MCF 10A (cell line): Measurements from ENCODE around the gene BHLHA15. TPM values are rescaled to one million over a fixed set of nuclear protein-coding genes. Genes with fewer than 3 reads are reported as not detected.

Experiments used
- BruUV-seq: library from RNA; stranded (reverse); fragments of 400-500 nt; replicated peaks from 2 replicates; lab custom pipeline; 2021; lab: Mats Ljungman, UMichigan
- CTCF ChIA-PET: fragments of 300-600 bp; sonication (Branson Sonifier 250); formaldehyde crosslinking; extraction: SDS; loops from one replicate; lab custom pipeline; 2021; ENCODE audit warnings: antibody characterized with exemption, inconsistent platforms; lab: Yijun Ruan, JAX
- POLR2A ChIA-PET: fragments of 300-600, 350-650 bp; sonication (Branson Sonifier 250); formaldehyde crosslinking; extraction: SDS; loops from one replicate; lab custom pipeline; 2020; ENCODE audit warnings: antibody characterized with exemption, inconsistent platforms; lab: Yijun Ruan, JAX
- DNase-seq: peaks from one replicate; pipeline ENCODE4 v3.0.0-alpha.2; 2018; ENCODE audit not compliant: unreplicated experiment
- H3K27ac Mint-ChIP-seq: one replicate; pipeline ENCODE4 v1.8.0; 2022; ENCODE audit warnings: mild to moderate bottlenecking, low read depth, mixed read lengths; ENCODE audit not compliant: unreplicated experiment
- H3K27me3 Mint-ChIP-seq: one replicate; pipeline ENCODE4 v1.8.0; 2022; ENCODE audit warnings: mixed read lengths; ENCODE audit not compliant: insufficient read depth, unreplicated experiment
- H3K36me3 Mint-ChIP-seq: one replicate; pipeline ENCODE4 v1.8.0; 2022; ENCODE audit warnings: mild to moderate bottlenecking, moderate library complexity, mixed read lengths; ENCODE audit not compliant: insufficient read depth, unreplicated experiment
- H3K4me1 Mint-ChIP-seq: one replicate; pipeline ENCODE4 v1.8.0; 2022; ENCODE audit warnings: mixed read lengths; ENCODE audit not compliant: insufficient read depth, unreplicated experiment
- H3K4me3 Mint-ChIP-seq: one replicate; pipeline ENCODE4 v1.8.0; 2022; ENCODE audit warnings: mild to moderate bottlenecking, moderate library complexity, mixed read lengths; ENCODE audit not compliant: unreplicated experiment
- H3K9me3 Mint-ChIP-seq: one replicate; pipeline ENCODE4 v1.8.0; 2022; ENCODE audit warnings: mixed read lengths; ENCODE audit not compliant: unreplicated experiment
- CTCF ChIP-seq: fragments of 200-600 bp; IDR thresholded peaks from one replicate; pipeline ENCODE4 v1.8.0; 2022; ENCODE audit warnings: antibody characterized with exemption, mild to moderate bottlenecking; ENCODE audit not compliant: unreplicated experiment
- intact Hi-C: fragments of 100-400 bp; cut with micrococcal nuclease; formaldehyde crosslinking; loops from 2 replicates; pipeline ENCODE4 v1.14.1; 2022
- total RNA-seq: library from RNA; stranded (reverse); gene quantifications from 2 replicates; pipeline ENCODE4 v1.2.3, GENCODE V29; 2022

Gene BHLHA15
- total RNA-seq, 1 experiment from 2014 or later: 3.2 TPM

GRCh38 chr7:98236355-98237185 is 25.3 kb downstream of the BHLHA15 start:
- H3K4me1 Mint-ChIP-seq: no peaks in the 10 kb centered on the region
- ChIA-PET POLR2A (no interaction called here), CTCF (interaction anchor here (0.6 kb wide), 1 partner anchor 255 kb away, joined by 6 read pairs; no protein-coding TSS in a partner anchor)
- intact Hi-C loops: no loop called here
- H3K27ac Mint-ChIP-seq: no peak overlapping the region
- H3K9me3 Mint-ChIP-seq: no peaks in the 10 kb centered on the region
- H3K27me3 Mint-ChIP-seq: no peaks in the 10 kb centered on the region
- no peak for DNase-seq
- peaks cover 12% of the 10 kb centered on the region for H3K36me3 Mint-ChIP-seq
- BruUV-seq: no TSS peak
- no peak for TF ChIP-seq CTCF
- no peak overlapping the region for H3K4me3 Mint-ChIP-seq

- no peak for TF ChIP-seq CTCF
- POLR2A ChIA-PET: no interaction called here
- DNase-seq: no peak
- intact Hi-C loops: no loop called here
- Mint-ChIP-seq H3K27ac (no peak overlapping the region), H3K36me3 (peaks cover 12% of the 10 kb centered on the region), H3K9me3 (no peaks in the 10 kb centered on the region), H3K4me1 (no peaks in the 10 kb centered on the region), H3K27me3 (no peaks in the 10 kb centered on the region), H3K4me3 (no peak overlapping the region)
- CTCF ChIA-PET: no interaction called here
- BruUV-seq: no TSS peak
These were observed 26.8 kb downstream of the BHLHA15 start for GRCh38 chr7:98238076-98238475.

GRCh38 chr7:98238976-98239375 is 27.7 kb downstream of the BHLHA15 start:
- DNase-seq: no peak
- H3K4me3 Mint-ChIP-seq: no peak overlapping the region
- ChIA-PET POLR2A (no interaction called here), CTCF (interaction anchor here (0.6 kb wide), 1 partner anchor 219 kb away, joined by 3 read pairs; no protein-coding TSS in a partner anchor)
- BruUV-seq: no TSS peak
- intact Hi-C loops: no loop called here
- no peaks in the 10 kb centered on the region for H3K9me3 Mint-ChIP-seq
- peaks cover 12% of the 10 kb centered on the region for H3K36me3 Mint-ChIP-seq
- no peaks in the 10 kb centered on the region for H3K4me1 Mint-ChIP-seq
- no peak overlapping the region for H3K27ac Mint-ChIP-seq
- no peak for TF ChIP-seq CTCF
- no peaks in the 10 kb centered on the region for H3K27me3 Mint-ChIP-seq

GRCh38 chr7:98240961-98241673 is 29.9 kb downstream of the BHLHA15 start:
- no peak overlapping the region for H3K27ac Mint-ChIP-seq
- peak; percentile 50 for TF ChIP-seq CTCF
- no peaks in the 10 kb centered on the region for H3K4me1 Mint-ChIP-seq
- ChIA-PET CTCF (interaction anchor here (0.6 to 1.1 kb wide), 4 partner anchors 8 to 161 kb away, joined by 3 to 6 read pairs (median 4); no protein-coding TSS in a partner anchor), POLR2A (no interaction called here)
- no TSS peak for BruUV-seq
- no peaks in the 10 kb centered on the region for H3K9me3 Mint-ChIP-seq
- H3K27me3 Mint-ChIP-seq: no peaks in the 10 kb centered on the region
- peaks cover 12% of the 10 kb centered on the region for H3K36me3 Mint-ChIP-seq
- H3K4me3 Mint-ChIP-seq: no peak overlapping the region
- peak; percentile 49 for DNase-seq
- intact Hi-C loops: loop anchor here (1.0 kb wide), 1 partner anchor 220 kb away; no protein-coding TSS in a partner anchor
